ENCODE measurements around the gene UBE2B. TPM values are rescaled to one million over a fixed set of nuclear protein-coding genes. Genes with fewer than 3 reads are reported as not detected.

UBE2B gene
- total RNA-seq, 4 donors from 2014 or later = 51.1 to 126 (median 71.6) TPM

- intact Hi-C loops (cut with DNase I; ENCODE audit: low total_unique reads) = no loop called here
- H3K27me3 ChIP-seq = no peaks in the 10 kb centered on the region
- WGBS, 2 donors (ENCODE audit: low coverage in 1 of 2) = 92 to 94% methylated on average over 5 of the region's 5 CpGs
- H3K36me3 ChIP-seq = no peaks in the 10 kb centered on the region
- H3K4me3 ChIP-seq = no peak overlapping the region
- H3K4me1 ChIP-seq = peaks cover 0 to 2% (median 0%) of the 10 kb centered on the region in 4 donors
- no peaks in the 10 kb centered on the region for H3K9me3 ChIP-seq
- DNase-seq = no peak
- in situ Hi-C loops (cut with MboI; ENCODE audit: low pct_ligation_motif_present in 1 of 4, low pct_unique_long_range_greater_than_20kb in 1 of 4, low sequenced_read_pairs in 3 of 4) = loop anchor here in 3 of 4 donors (25.0 kb wide), 2 partner anchors 108 to 183 kb away; no protein-coding TSS in a partner anchor
- no peak for TF ChIP-seq POLR2AphosphoS5 (IDR thresholded peaks at IDR 0.05)
- H3K27ac ChIP-seq = no peak overlapping the region
These were observed 32.6 kb downstream of the UBE2B start for GRCh38 chr5:134403951-134404350.

- no peaks in the 10 kb centered on the region for H3K36me3 ChIP-seq
- 64 to 83% methylated on average over 1 of the region's 1 CpG for WGBS, 2 donors (ENCODE audit: low coverage in 1 of 2)
- no peaks in the 10 kb centered on the region for H3K9me3 ChIP-seq
- TF ChIP-seq EP300 (IDR thresholded peaks at IDR 0.05; ENCODE audit: low read depth) (no peak), POLR2A (IDR thresholded peaks at IDR 0.05) (no peak), POLR2AphosphoS5 (IDR thresholded peaks at IDR 0.05) (no peak), CTCF (IDR thresholded peaks at IDR 0.05) (no peak)
- DNase-seq = no peak
- no peaks in the 10 kb centered on the region for H3K27me3 ChIP-seq
- in situ Hi-C loops (cut with MboI; ENCODE audit: low pct_ligation_motif_present in 1 of 4, low pct_unique_long_range_greater_than_20kb in 1 of 4, low sequenced_read_pairs in 3 of 4) = loop anchor here in 3 of 4 donors (25.0 kb wide), 2 partner anchors 106 to 181 kb away; no protein-coding TSS in a partner anchor
- intact Hi-C loops (cut with DNase I; ENCODE audit: low total_unique reads) = no loop called here
- H3K4me3 ChIP-seq = no peak overlapping the region
- no peak overlapping the region for H3K27ac ChIP-seq
- peaks cover 10 to 19% (median 13%) of the 10 kb centered on the region in 4 donors for H3K4me1 ChIP-seq
These were observed 35.0 kb downstream of the UBE2B start for GRCh38 chr5:134406390-134406789.

GRCh38 chr5:134409321-134409720, 38.0 kb downstream of the UBE2B start:
- in situ Hi-C loops (cut with MboI; ENCODE audit: low pct_ligation_motif_present in 1 of 4, low pct_unique_long_range_greater_than_20kb in 1 of 4, low sequenced_read_pairs in 3 of 4) = loop anchor here in 3 of 4 donors (25.0 kb wide), 2 partner anchors 103 to 178 kb away; no protein-coding TSS in a partner anchor
- H3K36me3 ChIP-seq = no peaks in the 10 kb centered on the region
- DNase-seq = no peak
- TF ChIP-seq POLR2A (IDR thresholded peaks at IDR 0.05) (no peak), CTCF (IDR thresholded peaks at IDR 0.05) (no peak), EP300 (IDR thresholded peaks at IDR 0.05; ENCODE audit: low read depth) (no peak), POLR2AphosphoS5 (IDR thresholded peaks at IDR 0.05) (no peak)
- 72 to 74% methylated on average over 6 of the region's 6 CpGs for WGBS, 2 donors (ENCODE audit: low coverage in 1 of 2)
- no peaks in the 10 kb centered on the region for H3K27me3 ChIP-seq
- H3K27ac ChIP-seq = no peak overlapping the region
- intact Hi-C loops (cut with DNase I; ENCODE audit: low total_unique reads) = no loop called here
- peaks cover 10 to 29% (median 24%) of the 10 kb centered on the region in 4 donors for H3K4me1 ChIP-seq
- no peak overlapping the region for H3K4me3 ChIP-seq
- H3K9me3 ChIP-seq = no peaks in the 10 kb centered on the region

GRCh38 chr5:134410822-134411221, 39.5 kb downstream of the UBE2B start:
- H3K27me3 ChIP-seq = no peaks in the 10 kb centered on the region
- H3K4me1 ChIP-seq = peaks cover 10 to 38% (median 29%) of the 10 kb centered on the region in 4 donors
- intact Hi-C loops (cut with DNase I; ENCODE audit: low total_unique reads) (loop anchor here (5.0 kb wide), 2 partner anchors 116 to 166 kb away; partner anchors contain the start of gene JADE2), in situ Hi-C loops (cut with MboI; ENCODE audit: low pct_ligation_motif_present in 1 of 4, low pct_unique_long_range_greater_than_20kb in 1 of 4, low sequenced_read_pairs in 3 of 4) (loop anchor here in 3 of 4 donors (5.0 to 25.0 kb wide), 4 partner anchors 101 to 176 kb away; partner anchors contain the start of gene JADE2 (in 1 of the 3))
- TF ChIP-seq EP300 (IDR thresholded peaks at IDR 0.05; ENCODE audit: low read depth) (no peak), POLR2AphosphoS5 (IDR thresholded peaks at IDR 0.05) (no peak), CTCF (IDR thresholded peaks at IDR 0.05) (no peak), POLR2A (IDR thresholded peaks at IDR 0.05) (no peak)
- DNase-seq = no peak
- peak overlapping the region; percentile 47 to 88 (median 76) for H3K4me3 ChIP-seq
- H3K9me3 ChIP-seq = no peaks in the 10 kb centered on the region
- H3K36me3 ChIP-seq = no peaks in the 10 kb centered on the region
- no peak overlapping the region for H3K27ac ChIP-seq
- 66% methylated on average over 4 of the region's 4 CpGs; no CpG with 5 or more reads in 1 of the 2 donors for WGBS, 2 donors (ENCODE audit: low coverage in 1 of 2)
